Natural killer cell treated with Interleukin-12 subunit alpha and Interleukin-12 subunit beta and Interleukin-15 and Interleukin-18, amount 100 ng/mL, for 72 hours (primary cell): ENCODE results near the gene CLDN24. TPM values are rescaled to one million over a fixed set of nuclear protein-coding genes. Genes with fewer than 3 reads are reported as not detected.
A peak's percentile ranks its signal among the peaks of the same experiment; 100 is the strongest.

Experiments used
- ATAC-seq, 2 donors: fragments of 150-1000 bp; cut with Tn5 transposase in 1 of 2; sonication (Bioruptor Pico), chemical (Tn5 transposase) in 1 of 2; 2 replicates each; pipeline ENCODE4 v1.10.0; 2021
- DNase-seq: peaks from one replicate; pipeline ENCODE4 v3.0.0; 2022; ENCODE audit warnings: low spot score
- H3K27ac Mint-ChIP-seq, 2 donors: 1 replicate in 1 of 2; 2 replicates in 1 of 2; pipeline ENCODE4 v1.8.0; 2022; ENCODE audit warnings: mixed read lengths in 2 of 2, mild to moderate bottlenecking in 1 of 2, moderate library complexity in 1 of 2
- H3K27me3 Mint-ChIP-seq, 2 donors: 1 replicate in 1 of 2; 2 replicates in 1 of 2; pipeline ENCODE4 v1.8.0; 2022; ENCODE audit warnings: mixed read lengths in 2 of 2
- H3K36me3 Mint-ChIP-seq: one replicate; pipeline ENCODE4 v1.8.0; 2022; ENCODE audit warnings: mixed read lengths
- H3K4me1 Mint-ChIP-seq, 2 donors: 1 replicate in 1 of 2; 2 replicates in 1 of 2; pipeline ENCODE4 v1.8.0; 2022; ENCODE audit warnings: low read depth in 2 of 2, mixed read lengths in 2 of 2, mild to moderate bottlenecking in 1 of 2
- H3K4me3 Mint-ChIP-seq: one replicate; pipeline ENCODE4 v1.8.0; 2022; ENCODE audit warnings: mixed read lengths
- H3K9me3 Mint-ChIP-seq: 2 replicates; pipeline ENCODE4 v1.8.0; 2022; ENCODE audit warnings: mixed read lengths
- total RNA-seq, 2 donors: library from RNA; stranded (reverse); gene quantifications; one replicate each; pipeline ENCODE4 v1.2.3, GENCODE V29; 2022

Gene CLDN24
- total RNA-seq: not detected

- peak within 1 kb of the TSS; percentile 57 for H3K4me3 Mint-ChIP-seq
- H3K36me3 Mint-ChIP-seq: no peaks in the 10 kb centered on the region
- no peak for ATAC-seq
These were observed at the start of gene CLDN24 for GRCh38 chr4:183322326-183322725. CLDN24 (minus strand) TSS chr4:183322426; CDS start chr4:183322426, 0 bp downstream.

GRCh38 chr4:183370786-183371185, 48.6 kb upstream of the CLDN24 start:
- Mint-ChIP-seq H3K27ac (no peak overlapping the region), H3K9me3 (no peaks in the 10 kb centered on the region), H3K36me3 (peaks cover 4% of the 10 kb centered on the region), H3K4me1 (no peaks in the 10 kb centered on the region), H3K27me3 (peaks cover 0 to 8% of the 10 kb centered on the region in 2 donors), H3K4me3 (no peak overlapping the region)
- no peak for ATAC-seq
- peak; percentile 5 for DNase-seq

More at GRCh38 chr4:183322326-183322725, at the start of gene CLDN24:
- Mint-ChIP-seq H3K27me3 (peaks cover 5 to 21% of the 10 kb centered on the region in 2 donors), H3K4me1 (peaks cover 19 to 26% of the 10 kb centered on the region in 2 donors), H3K27ac (peak within 1 kb of the TSS; percentile 14 to 72), H3K9me3 (no peaks in the 10 kb centered on the region)
- DNase-seq: no peak

- DNase-seq (peak; percentile 13), ATAC-seq (no peak)
- Mint-ChIP-seq H3K4me1 (no peaks in the 10 kb centered on the region), H3K36me3 (peaks cover 4% of the 10 kb centered on the region), H3K9me3 (no peaks in the 10 kb centered on the region), H3K27ac (no peak overlapping the region), H3K4me3 (no peak overlapping the region), H3K27me3 (peaks cover 0 to 12% of the 10 kb centered on the region in 2 donors)
These were observed 46.8 kb upstream of the CLDN24 start for GRCh38 chr4:183369073-183369472.

GRCh38 chr4:183366206-183366835, 44.1 kb upstream of the CLDN24 start:
- Mint-ChIP-seq H3K4me3 (no peak overlapping the region), H3K36me3 (no peaks in the 10 kb centered on the region), H3K9me3 (no peaks in the 10 kb centered on the region), H3K27ac (no peak overlapping the region), H3K4me1 (no peaks in the 10 kb centered on the region), H3K27me3 (peaks cover 0 to 12% of the 10 kb centered on the region in 2 donors)
- DNase-seq: peak; percentile 35
- no peak for ATAC-seq

DNA sequence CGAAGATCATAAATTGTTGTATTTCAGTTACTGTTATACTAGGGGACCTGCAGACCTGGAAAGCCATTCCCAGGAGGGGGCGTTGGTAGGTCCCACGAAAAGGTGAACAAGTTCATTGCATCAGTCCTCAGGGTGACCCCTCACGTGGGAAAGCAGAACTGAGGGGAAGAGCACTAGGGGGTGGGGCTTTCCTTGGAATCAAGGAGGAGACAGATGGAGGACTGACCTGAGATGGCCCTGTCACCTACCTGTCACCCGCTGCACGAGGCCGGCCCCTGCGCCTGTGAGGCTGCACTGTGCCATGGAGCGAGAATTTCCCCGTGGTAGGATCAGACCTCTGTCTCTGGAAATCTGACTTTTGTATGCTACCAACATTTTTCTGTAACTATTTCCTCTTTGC, 41.8 kb upstream of the CLDN24 start:
- Mint-ChIP-seq H3K27ac (no peak overlapping the region), H3K36me3 (no peaks in the 10 kb centered on the region), H3K27me3 (peaks cover 0 to 9% of the 10 kb centered on the region in 2 donors), H3K4me1 (no peaks in the 10 kb centered on the region), H3K4me3 (no peak overlapping the region), H3K9me3 (no peaks in the 10 kb centered on the region)
- ATAC-seq (no peak), DNase-seq (peak; percentile 20)

GRCh38 chr4:183362916-183363542, 40.8 kb upstream of the CLDN24 start:
- Mint-ChIP-seq H3K4me3 (no peak overlapping the region), H3K9me3 (no peaks in the 10 kb centered on the region), H3K27me3 (peaks cover 0 to 9% of the 10 kb centered on the region in 2 donors), H3K36me3 (no peaks in the 10 kb centered on the region), H3K27ac (no peak overlapping the region), H3K4me1 (no peaks in the 10 kb centered on the region)
- ATAC-seq (no peak), DNase-seq (peak; percentile 44)

DNA sequence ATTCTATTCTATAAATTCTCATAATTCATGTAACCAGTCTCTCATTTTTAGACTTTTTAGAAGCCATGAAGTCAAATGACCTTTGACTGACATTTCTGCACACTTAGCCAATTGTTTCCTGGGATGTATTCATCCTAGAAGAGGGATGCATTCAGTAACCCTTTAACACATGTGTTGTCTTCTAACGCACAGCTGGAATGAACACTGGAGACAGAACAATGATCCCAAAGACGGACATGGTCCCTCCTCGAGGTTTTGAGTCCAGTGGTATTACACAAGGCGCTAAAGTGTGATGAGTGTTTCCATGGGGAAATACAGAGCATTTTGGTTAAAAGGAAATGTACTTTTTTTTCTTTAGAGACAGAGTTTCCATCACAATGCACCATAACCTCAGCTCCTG, 39.8 kb upstream of the CLDN24 start:
- no peak overlapping the region for H3K4me3 Mint-ChIP-seq
- DNase-seq (peak; percentile 10), ATAC-seq (no peak)
- no peaks in the 10 kb centered on the region for H3K9me3 Mint-ChIP-seq
- no peaks in the 10 kb centered on the region for H3K4me1 Mint-ChIP-seq
- peaks cover 0 to 13% of the 10 kb centered on the region in 2 donors for H3K27me3 Mint-ChIP-seq
- no peaks in the 10 kb centered on the region for H3K36me3 Mint-ChIP-seq
- no peak overlapping the region for H3K27ac Mint-ChIP-seq

DNA sequence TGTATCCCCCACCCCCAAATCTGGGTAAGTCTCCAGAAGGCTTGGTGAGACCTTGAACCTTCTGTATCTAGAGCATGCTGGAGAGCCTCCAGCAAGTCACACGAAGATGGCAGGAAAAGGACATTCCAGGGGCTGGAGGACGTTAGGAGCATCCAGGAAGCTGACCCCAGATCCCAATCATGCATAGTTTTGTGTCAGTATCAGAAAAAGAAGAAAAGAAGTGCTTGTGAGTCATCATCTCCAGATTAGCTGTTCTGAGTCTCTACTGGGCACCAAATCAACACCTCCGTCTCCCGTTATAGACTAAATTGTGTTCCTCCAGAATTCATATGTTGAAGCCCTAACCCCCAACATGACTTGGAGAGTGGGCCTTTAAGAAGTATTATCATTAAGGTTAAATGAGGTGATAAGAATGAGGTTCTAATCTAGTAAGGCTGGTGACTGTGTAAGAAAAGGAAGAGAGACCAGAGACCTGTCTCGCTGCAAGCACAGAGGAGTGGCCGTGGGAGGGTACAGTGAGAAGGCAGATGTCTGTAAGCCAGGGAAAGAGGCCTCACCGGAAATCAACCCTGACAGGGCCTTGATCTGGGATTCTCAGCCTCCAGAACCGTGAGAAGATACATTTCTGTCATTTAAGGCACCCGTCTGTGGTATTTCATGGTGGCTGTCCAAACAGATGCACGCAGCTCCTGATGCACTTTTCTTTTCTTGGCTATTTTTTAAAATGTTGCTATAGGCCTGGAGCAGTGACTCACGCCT, 38.1 kb upstream of the CLDN24 start:
- DNase-seq: no peak
- Mint-ChIP-seq H3K4me1 (no peaks in the 10 kb centered on the region), H3K27me3 (peaks cover 0 to 13% of the 10 kb centered on the region in 2 donors), H3K36me3 (no peaks in the 10 kb centered on the region), H3K4me3 (no peak overlapping the region), H3K9me3 (no peaks in the 10 kb centered on the region), H3K27ac (no peak overlapping the region)
- no peak for ATAC-seq

GRCh38 chr4:183358215-183358755, 36.1 kb upstream of the CLDN24 start:
- H3K4me1 Mint-ChIP-seq: no peaks in the 10 kb centered on the region
- H3K36me3 Mint-ChIP-seq: no peaks in the 10 kb centered on the region
- H3K27me3 Mint-ChIP-seq: peaks cover 0 to 9% of the 10 kb centered on the region in 2 donors
- no peak for ATAC-seq
- DNase-seq: no peak
- no peaks in the 10 kb centered on the region for H3K9me3 Mint-ChIP-seq
- H3K27ac Mint-ChIP-seq: no peak overlapping the region
- no peak overlapping the region for H3K4me3 Mint-ChIP-seq

- H3K9me3 Mint-ChIP-seq: no peaks in the 10 kb centered on the region
- H3K36me3 Mint-ChIP-seq: no peaks in the 10 kb centered on the region
These were observed 34.9 kb upstream of the CLDN24 start for GRCh38 chr4:183356931-183357675.

GRCh38 chr4:183356173-183356830, 34.1 kb upstream of the CLDN24 start:
- peak; percentile 38 for DNase-seq
- Mint-ChIP-seq H3K27ac (no peak overlapping the region), H3K9me3 (no peaks in the 10 kb centered on the region), H3K36me3 (no peaks in the 10 kb centered on the region), H3K4me1 (no peaks in the 10 kb centered on the region), H3K4me3 (no peak overlapping the region), H3K27me3 (peaks cover 0 to 12% of the 10 kb centered on the region in 2 donors)
- no peak for ATAC-seq

More at GRCh38 chr4:183356931-183357675, 34.9 kb upstream of the CLDN24 start:
- ATAC-seq (no peak), DNase-seq (peak; percentile 23)
- Mint-ChIP-seq H3K27me3 (peaks cover 0 to 9% of the 10 kb centered on the region in 2 donors), H3K4me3 (no peak overlapping the region), H3K27ac (peak overlapping the region in 1 of 2 donors; percentile 6), H3K4me1 (no peaks in the 10 kb centered on the region)

GRCh38 chr4:183355405-183355804, 33.2 kb upstream of the CLDN24 start:
- ATAC-seq: no peak
- Mint-ChIP-seq H3K9me3 (peaks cover 2% of the 10 kb centered on the region), H3K27ac (no peak overlapping the region), H3K4me1 (peaks cover 4 to 5% of the 10 kb centered on the region in 2 donors), H3K36me3 (peaks cover 4% of the 10 kb centered on the region), H3K4me3 (no peak overlapping the region), H3K27me3 (peaks cover 6 to 18% of the 10 kb centered on the region in 2 donors)
- DNase-seq: no peak

DNA sequence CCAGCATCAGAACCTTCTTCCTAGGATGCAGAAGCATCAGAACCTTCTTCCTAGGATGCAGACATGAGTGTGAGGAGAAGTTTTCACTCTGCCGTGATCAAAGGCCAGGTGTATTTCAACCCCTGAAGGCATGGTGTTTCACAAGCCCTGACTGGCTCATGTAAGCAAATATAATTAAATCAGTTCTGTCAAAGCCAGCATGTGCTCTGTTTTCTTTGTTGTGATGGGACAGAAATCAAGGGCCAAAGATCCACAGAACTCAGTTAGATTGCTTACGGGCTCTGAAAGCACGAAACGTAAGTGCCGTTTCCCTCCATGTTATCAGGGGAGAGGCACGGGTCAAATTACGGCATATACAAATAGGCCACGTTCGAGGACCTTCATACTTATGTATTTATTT, 32.0 kb upstream of the CLDN24 start:
- peak; percentile 8 for DNase-seq
- H3K36me3 Mint-ChIP-seq: peaks cover 6% of the 10 kb centered on the region
- H3K4me3 Mint-ChIP-seq: no peak overlapping the region
- H3K9me3 Mint-ChIP-seq: peaks cover 3% of the 10 kb centered on the region
- peaks cover 10 to 12% of the 10 kb centered on the region in 2 donors for H3K4me1 Mint-ChIP-seq
- H3K27ac Mint-ChIP-seq: no peak overlapping the region
- peaks cover 9 to 20% of the 10 kb centered on the region in 2 donors for H3K27me3 Mint-ChIP-seq
- ATAC-seq: no peak
